Stimulated activated naive CD4-positive, alpha-beta T cell treated with Interleukin-2 at 50 U/mL for 16 hours (primary cell): ENCODE measurements around the gene DMD.

Experiments
- DNase-seq: peaks from one replicate; lab custom pipeline; 2025; lab: John Stamatoyannopoulos, UW

Gene DMD

GRCh38 chrX:31338991-31339350 is 1872.4 kb downstream of the DMD start:
- DNase-seq: no peak

DNA sequence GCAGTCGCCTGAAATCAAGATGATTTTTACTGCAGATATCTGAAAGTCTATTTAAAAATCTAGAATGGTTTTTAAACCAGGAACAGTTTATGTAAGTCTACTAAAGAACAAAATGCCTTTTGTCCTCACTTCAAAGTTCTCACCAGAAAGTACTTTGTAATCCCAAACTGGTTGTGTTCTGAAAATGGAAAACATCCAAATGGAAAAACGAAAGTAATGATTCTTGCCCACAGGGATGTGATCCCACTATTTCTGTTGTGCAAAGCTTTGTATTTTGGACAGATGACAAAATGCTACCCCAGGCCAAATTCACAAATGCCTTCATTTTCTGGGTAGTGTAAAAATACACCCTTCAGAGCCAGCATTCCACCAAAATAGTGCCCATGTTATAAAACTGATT is 1874.0 kb downstream of the DMD start:
- no peak for DNase-seq

GRCh38 chrX:31336419-31336818 is 1874.9 kb downstream of the DMD start:
- DNase-seq: no peak

DNA sequence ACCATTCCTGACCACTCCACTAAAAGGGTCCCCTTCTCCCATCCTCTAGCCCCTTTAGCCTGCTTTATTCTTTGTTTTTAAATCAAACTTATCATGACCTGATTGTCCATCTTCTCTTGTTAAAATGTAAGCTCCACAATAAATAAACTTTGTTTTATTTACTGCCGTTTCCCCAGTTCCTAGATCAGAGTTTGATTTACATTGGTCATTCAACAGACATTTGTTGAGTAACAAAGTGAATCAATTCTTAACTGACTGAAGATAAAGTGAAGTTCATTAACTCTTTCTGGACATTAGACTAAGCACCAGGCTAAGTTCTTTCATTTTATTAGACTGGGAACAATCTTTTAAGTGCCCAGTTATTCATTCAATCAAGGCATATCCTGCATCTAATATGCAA is 1876.4 kb downstream of the DMD start:
- no peak for DNase-seq

- no peak for DNase-seq
These were observed 1878.1 kb downstream of the DMD start for GRCh38 chrX:31333165-31333831.

- DNase-seq: no peak
These were observed 1879.4 kb downstream of the DMD start for GRCh38 chrX:31331928-31332327.

DNA sequence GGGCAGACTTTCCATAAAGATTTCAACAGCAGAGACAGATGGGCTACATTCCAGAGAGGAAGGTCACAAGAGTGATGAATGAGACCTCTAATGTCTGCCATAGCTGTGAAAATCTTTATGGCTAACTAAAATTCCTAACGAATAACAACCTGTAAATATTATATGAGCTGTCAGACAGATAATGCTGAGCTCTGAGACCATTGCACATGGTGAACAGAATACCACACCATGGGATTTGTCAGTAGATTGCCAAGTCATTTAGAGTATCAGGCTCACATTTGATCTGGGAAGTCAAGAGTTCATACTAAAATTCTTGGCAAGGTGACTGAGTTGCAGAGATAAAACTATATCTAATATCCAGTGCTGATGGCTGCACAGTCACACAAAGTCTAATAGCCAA is 1880.3 kb downstream of the DMD start:
- DNase-seq: no peak

- DNase-seq: no peak
These were observed 1882.1 kb downstream of the DMD start for GRCh38 chrX:31329298-31329697.

DNA sequence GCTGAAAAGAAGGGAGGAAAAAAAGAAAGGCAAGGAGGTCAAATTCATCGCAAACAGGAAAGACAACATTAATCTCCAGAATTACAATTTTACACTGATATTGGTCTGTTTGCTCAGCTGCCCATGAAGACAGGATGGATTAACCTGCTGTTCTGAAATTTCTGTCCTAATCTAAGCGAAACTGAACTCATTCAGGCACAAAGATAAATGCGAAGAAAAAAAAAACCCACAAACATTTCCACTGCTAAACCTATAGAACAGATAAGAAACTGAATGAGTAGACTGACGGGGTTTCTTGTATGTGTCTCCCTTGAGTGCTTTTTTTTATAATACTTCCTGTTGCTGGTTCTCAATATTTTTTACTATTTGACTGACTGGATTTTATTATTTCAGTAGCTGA is 1887.7 kb downstream of the DMD start:
- no peak for DNase-seq

DNA sequence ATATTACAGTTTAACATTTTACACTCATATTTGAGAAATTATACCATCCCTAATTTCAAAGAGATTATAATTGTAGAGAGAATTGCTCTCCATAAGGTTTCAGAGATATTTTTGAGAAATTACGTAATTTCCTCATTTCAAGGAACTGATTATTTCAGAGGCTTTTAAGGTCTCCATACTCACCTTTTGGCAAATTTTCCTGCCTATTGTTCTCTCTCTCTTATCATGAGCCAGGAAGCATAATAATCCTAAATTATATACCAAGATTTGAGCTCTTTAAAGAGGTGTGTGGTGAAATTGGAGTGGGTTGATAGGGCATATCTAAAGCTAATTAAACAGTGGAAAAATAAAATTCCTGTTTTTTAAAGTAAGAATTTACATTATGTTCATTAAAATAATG is 1890.6 kb downstream of the DMD start:
- no peak for DNase-seq

GRCh38 chrX:31319586-31319985 is 1891.8 kb downstream of the DMD start:
- no peak for DNase-seq

DNA sequence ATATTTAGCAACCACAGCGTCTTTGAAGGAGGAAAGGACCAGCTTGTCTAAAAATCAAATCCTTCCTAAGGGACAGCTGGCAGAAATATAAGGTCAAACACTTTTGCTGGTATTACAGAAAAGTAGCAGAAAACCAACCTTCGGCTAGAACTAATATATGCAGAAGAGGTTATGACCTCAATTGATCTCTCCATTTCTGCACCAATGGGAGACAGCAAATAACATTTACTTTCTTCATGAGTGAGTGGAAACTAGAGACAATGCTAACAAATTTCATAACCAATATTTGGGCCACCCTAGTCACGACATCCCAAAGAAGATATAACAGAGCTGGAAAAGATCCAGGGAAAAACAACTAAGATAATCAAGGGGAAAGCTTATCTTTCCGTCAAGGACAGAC is 1892.5 kb downstream of the DMD start:
- DNase-seq: no peak

DNA sequence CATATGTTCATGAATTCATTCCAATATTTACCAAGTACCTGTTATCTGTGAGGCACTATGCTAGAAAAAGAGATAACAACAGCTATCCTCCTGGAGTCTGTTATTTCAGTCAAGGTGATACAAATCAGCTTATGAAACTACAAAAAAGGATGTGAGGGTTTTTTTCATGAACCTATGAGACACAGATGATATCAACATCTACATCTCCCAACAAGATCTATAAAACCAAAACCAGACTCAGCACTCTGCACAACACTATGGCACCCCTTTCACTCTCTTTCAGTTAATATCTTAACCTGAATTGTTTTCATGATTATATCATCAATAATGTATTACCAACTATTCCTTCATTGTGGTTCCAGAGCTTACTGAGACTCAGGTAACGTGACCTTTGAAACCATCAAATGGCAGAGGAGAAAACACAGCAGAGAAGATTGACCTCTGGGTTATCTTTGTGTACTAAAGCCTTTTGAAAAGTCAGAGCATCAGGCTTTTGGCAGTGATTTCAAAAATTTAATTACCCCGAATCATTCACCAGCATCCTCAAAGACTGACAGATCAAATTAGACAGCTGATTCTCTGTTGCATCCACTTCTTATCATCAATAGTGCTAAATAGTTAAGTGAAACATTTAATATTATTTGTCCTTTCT is 1894.9 kb downstream of the DMD start:
- no peak for DNase-seq

GRCh38 chrX:31314921-31315320 is 1896.4 kb downstream of the DMD start:
- DNase-seq: no peak

DNA sequence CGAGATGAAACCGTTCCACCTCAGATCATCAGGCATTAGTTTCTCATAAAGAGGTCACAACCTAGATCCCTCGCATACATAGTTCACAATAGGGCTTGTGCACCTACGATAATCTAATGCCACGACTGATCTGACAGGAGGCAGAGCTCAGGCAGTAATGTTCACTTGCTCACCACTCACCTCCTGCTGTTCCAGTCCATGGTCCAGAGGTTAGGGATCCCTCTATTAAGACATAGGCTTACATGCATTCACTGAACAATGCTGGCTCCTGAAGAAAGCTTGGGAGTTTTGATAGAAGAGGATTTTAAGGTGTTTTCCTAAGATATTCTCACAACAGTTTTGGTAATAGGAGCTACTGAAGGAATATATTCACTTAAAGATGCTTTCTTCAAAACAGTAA is 1903.4 kb downstream of the DMD start:
- no peak for DNase-seq

DNA sequence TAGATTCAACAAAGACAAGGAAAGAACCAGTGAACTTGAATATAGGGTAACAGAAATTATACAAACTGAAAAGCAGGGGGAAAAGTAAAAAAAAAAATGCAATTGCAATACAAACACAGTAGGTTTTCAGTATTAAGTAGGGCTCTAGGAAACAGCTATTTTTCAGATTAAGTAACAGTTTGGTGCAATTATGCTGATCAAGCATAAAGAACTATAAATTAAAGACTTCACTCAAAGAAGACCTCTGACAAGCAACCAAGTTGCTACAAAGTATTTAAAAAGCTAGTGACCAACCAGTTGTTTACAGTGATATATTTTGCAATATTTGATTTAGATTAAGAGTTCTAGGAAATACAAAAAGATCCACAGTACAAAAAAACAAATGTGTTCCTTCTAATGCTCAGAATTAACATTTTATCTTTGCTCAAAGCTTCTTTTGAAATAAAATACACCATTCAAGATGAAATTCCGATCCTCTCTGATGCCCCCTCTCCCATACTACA is 1908.7 kb downstream of the DMD start:
- DNase-seq: no peak

- DNase-seq: no peak
These were observed 1909.4 kb downstream of the DMD start for GRCh38 chrX:31301941-31302340.

DNA sequence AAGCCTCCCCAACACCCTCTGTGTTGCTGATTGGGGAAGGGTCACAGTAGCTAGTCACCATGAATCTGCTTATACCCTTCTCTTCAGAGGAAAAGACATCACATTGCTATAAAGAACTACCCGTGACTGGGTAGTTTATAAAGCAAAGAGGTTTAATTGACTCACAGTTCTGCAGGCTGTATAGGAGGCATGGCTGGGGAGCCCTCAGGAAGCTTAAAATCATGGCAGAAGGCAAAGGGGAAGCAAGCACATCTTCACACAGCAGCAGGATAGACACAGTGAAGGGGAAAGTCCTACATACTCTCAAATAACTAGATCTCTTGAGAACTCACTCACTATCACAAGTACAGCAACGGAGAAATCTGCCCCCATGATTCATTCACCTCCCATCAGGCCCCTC is 1910.1 kb downstream of the DMD start:
- DNase-seq: no peak

DNA sequence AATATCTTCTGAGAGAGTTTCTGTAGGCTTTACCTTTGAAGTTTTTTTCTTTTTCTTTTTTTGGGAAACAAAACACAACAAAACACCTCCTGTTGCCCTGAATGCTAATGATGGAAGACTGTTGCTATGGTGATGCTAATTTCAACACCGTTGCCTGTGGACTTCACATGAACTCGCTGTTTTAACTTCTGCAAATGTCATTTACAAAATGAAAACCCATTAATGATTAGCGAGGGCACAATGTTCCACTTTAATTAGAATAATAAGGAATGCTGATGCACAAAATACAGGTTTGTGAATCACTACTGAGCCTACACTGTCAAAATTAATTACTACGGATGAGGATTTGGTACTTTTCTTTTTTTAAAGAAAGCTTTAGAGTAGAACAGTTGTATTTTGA is 1912.4 kb downstream of the DMD start:
- no peak for DNase-seq

GRCh38 chrX:31297881-31298280 is 1913.5 kb downstream of the DMD start:
- DNase-seq: no peak

- DNase-seq: no peak
These were observed 1916.9 kb downstream of the DMD start for GRCh38 chrX:31294475-31294874.

GRCh38 chrX:31293409-31293808 is 1917.9 kb downstream of the DMD start:
- no peak for DNase-seq

DNA sequence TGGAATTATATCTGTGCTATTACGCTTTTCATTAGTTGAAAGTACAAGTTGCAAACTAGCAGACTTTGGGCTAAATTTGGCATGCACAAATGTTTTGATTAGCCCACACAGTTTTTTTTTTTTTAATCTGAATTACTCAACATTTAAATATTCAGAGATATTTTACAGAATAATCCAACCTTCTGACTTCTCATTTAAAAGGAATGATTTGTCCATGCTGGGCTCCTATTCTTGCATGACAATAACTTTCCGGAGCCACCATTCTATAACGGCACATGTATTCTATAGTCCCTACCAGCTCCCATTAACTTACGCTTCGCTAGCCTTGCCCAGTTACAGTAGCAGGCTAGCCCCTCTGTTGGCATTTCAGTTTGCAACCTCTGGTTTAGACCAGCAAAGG is 1920.2 kb downstream of the DMD start:
- no peak for DNase-seq

- no peak for DNase-seq
These were observed 1923.5 kb downstream of the DMD start for GRCh38 chrX:31287861-31288260.
